ENCODE results near the gene MICALL2.

MICALL2 gene

DNA sequence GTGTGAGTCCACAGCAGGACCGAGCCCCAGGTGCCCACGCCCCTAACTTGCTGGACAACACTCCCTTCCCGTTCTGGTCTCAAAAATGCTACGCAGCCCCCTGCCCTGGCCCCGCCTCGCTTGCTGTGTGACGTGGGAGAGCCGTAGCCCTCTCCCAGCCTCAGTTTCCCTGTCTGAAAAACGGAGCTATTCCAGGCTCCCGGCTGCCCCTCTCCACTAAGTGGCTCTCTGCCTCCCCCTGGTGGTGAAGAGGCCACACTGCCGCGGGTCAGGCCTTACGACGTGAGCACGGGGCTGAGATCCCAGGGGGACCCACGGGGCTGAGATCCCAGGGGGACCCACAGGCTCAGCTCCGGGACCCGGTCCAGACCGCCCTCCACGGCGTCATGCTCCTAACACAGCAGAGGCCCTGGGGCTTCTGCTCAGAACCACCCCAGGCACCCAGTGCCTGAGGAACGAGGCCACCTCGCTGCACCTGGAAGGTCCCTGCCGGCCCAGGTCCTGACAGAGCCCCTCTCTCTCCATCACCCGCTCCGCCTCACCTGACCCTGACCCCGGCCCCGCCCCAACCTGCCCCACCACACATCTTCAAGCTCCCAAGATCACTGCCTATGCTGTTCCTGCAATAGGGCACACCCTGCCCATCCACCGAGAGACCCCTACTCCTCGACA, 26.7 kb downstream of the MICALL2 start:
- DNase-seq = peak; percentile 65 to 66

DNA sequence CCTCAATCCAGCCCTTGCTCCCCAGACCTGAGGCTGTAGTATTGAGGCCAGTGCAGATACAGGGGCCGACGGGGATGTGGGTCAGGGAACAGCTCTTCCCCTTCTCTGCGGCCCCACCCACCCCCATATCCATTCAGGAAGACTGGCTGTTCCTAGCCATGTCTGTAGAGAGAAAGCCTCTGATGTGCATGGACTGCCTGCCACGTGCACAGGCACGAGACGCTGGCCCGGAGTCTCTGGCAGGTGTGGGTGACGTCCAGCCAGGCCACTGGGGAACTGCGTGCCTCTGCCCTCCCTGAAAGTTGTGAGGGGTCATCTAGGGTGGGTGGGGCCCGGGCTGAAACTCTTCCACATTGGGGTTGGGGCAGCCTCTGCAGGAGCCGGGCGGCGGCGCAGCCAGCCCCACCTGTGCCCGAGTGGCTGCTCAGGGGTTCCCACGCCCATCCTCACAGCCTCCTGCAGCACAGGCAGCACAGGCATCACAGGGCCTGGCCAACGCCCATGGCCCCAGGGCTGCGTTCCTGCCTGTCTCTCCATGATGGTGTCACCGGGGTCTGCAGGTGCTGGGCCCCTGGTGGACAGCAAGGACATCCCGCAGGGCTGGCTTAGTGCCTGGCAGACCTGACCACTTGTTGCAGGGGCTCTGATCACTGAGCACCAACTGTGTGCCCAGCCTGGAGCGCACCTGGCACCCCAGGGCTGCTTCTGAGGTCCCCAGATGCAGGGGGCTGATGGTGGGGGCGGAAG, 27.5 kb downstream of the MICALL2 start:
- no peak for DNase-seq

DNA sequence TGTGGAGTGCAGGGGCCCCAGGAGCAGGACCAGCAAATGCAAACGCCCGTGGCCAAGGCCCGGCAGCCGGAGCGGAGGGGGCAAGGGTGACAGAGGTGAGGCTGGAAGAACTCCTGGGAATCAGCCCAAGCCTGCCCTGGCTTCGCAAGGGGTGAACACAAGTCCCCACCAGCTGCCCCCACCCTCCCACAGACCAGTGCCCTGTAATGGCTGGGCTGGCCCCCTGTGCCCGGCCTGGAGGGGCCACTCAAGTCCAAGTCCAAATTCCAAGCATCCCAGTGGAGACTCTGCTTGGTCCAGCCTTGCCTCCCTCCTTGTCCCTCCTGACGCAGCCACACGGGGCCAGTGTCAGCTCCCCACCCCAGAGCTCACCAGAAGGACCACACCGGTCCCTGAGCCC, 28.0 kb downstream of the MICALL2 start:
- DNase-seq = no peak

DNA sequence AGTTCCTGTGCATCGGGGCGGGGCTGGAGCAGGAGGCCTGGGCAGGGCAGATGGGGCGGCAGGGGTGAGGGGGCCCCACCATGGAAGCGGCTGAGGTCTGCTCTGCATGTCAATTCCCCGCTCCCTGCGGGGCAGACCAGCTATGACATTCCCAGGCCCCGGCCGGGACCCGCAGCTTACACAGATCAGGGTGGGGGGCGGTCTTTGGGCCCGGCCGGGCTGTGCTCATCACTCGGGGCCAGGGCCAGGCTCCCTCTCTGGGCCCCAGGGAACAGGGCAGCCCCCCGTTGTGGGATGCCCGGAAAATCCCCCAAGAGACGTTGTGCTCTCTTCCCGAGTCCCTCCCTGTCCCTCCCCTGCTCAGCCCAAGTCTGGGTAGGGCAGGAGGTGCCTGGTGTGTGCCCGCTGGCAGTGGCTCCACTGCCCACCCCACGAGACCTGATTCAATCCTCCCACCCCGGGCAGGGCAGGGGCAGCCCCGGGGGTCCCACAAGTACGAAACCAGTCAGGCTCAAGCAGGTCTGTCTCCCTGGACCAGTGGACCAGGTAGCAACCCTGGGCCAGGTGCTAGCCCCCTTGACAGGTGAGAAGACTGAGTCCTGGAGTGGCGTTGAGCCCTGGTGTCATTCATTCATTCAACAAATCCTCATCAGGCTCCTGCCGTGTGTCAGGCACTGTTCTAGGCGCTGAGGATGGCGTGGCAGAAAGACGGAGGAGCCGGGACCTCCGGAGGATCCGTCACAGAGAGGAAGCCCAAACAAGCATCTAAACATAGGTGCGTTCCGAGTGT, 29.0 kb downstream of the MICALL2 start:
- DNase-seq = no peak

DNA sequence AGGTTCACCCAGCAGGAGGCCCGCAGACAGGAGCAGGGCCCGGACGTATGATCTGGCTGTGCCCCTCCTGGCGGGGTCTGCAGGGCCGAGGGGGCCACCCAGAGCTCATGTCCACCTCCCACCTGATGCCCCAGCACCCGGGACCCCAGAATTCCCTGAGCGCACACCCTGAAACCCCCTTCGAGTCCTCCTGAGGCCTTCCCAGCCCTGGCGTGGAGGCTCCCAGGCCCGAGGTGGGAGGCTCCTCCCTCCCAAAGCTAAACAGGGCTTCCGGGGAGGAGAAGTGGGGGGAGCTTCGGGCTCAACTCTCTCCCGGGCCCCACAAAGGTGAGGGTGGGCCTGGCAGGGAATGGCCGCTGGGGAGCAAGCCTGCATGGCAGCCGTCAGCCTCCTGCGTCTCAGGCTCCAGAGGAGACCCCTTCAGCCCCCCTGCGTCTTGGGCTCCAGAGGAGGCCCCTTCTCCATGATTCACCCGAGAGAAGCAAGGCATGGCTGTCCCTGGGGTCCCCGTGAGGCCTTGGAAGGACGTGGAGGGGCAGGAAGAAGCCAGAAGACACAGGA, 30.2 kb downstream of the MICALL2 start:
- no peak for DNase-seq

DNA sequence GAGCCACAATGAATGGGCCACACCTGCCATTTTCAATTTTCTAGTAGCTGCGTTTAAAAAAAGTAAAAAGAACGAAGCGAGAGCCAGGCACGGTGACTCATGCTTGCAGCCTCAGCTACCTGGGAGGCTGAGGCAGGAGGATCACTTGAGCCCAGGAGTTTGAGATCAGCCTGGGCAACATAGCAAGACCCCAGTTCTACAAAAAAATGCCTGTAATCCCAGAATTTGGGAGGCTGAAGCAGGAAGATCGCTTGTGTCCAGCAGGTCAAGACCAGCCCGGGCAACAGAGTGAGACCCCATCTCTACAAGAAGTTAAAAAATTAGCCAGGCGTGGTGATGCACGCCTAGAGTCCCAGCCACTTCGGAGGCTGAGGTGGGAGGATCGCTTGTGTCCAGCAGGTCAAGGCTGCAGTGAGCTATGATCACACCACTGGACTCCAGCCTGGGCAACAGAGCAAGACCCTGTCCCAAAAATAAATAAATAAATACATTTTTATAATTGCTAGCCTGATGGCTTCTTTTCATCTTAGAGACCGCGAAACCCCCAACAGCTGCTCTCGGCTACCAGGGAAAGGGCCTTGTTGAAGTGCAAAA, 32.1 kb downstream of the MICALL2 start:
- no peak for DNase-seq

DNA sequence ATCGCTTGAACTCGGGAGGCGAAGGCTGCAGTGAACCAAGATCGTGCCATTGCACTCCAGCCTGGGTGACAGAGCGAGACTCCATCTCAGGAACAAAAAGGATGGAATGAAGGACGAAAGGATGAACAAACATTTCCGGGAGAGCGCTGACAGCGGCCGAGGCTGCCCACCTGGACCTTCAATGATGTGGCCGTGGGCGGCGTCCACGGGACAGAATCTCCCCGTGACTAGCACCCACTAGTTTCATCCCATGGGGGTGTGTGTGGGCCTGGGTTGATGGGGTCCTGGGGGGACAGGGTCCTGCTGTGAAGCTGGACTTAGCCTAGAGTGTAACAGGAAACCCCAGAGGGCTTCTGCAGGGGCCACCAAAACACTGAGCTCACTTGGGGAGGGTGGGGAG, 32.8 kb downstream of the MICALL2 start:
- DNase-seq = no peak

DNA sequence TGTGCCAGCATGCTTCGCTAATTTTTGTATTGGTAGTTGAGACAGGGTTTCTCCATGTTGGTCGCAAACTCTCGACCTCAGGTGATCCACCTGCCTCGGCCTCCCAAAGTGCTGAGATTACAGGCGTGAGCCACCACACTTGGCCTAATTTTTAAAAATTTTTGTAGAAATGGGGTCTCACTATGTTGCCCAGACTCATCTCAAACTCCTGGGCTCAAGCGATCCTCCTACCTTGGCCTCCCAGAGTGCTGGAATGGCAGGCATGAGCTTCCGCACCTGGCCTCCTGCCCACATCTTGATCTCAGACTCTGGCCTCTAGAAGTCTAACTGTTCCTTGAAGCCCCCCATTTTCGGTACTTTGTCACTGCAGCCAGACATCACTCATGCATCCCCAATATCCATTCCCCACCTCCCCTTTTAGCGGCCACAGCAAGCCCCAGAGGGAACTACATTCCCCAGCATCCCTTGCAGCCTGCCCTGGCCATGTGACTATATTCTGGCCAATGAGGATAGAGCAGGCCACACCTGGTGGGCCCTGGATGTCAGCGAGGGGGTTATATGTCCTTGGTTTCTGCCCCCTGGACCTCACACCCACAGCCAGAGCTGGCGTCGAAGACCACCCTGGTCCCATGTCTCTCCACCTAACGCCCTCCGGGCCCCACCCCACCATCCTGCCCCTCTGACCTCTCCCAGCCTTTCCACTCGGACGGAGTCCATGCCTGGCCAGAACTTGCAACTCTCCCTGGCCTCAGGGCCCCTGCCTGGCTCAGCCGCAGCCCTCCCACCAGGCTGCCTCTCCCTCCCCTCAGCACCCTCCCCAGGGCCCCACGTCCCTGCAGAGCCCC, 33.8 kb downstream of the MICALL2 start:
- no peak for DNase-seq

DNA sequence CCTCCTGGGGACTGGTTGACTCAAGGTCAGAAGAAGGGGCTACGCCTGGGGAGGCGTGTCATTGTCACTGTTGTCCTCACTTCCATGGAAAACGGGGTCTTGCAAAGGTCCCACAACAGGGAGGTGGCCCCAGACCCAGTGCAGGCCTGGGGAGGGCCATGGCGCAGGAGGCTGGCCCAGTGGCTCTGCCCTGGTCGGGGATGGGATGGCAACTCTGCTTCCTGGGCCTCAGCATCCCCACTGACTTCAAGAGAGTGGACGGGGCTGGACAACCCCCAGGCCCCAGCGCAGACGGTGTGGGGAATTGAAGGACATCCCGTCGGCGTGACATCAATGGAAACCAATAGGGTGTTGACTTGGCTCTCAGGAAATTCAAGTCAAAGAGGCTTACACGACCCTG, 35.2 kb downstream of the MICALL2 start:
- DNase-seq = no peak

DNA sequence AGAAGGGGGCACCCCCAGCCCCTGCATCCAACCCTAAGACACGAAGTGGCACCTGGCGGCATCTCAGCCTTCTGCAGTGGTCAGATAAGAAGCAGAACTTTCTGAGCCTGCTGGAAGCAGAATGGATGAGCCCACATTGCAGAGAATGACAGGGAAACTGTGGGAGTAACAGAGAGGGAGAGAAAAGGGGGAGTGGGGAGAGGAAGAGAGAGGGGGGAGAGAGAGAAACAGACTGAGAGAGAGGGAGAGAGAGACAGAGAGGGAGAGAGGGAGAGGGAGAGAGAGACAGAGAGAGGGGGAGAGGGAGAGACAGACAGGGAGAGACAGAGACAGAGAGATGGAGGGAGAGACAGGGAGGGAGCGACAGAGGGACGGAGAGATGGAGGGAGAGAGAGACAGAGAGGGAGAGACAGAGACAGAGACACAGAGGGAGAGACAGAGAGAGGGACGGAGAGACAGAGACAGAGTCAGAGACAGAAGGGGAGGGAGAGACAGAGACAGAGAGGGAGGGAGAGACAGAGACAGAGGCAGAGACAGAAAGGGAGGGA, 35.9 kb downstream of the MICALL2 start:
- no peak for DNase-seq

DNA sequence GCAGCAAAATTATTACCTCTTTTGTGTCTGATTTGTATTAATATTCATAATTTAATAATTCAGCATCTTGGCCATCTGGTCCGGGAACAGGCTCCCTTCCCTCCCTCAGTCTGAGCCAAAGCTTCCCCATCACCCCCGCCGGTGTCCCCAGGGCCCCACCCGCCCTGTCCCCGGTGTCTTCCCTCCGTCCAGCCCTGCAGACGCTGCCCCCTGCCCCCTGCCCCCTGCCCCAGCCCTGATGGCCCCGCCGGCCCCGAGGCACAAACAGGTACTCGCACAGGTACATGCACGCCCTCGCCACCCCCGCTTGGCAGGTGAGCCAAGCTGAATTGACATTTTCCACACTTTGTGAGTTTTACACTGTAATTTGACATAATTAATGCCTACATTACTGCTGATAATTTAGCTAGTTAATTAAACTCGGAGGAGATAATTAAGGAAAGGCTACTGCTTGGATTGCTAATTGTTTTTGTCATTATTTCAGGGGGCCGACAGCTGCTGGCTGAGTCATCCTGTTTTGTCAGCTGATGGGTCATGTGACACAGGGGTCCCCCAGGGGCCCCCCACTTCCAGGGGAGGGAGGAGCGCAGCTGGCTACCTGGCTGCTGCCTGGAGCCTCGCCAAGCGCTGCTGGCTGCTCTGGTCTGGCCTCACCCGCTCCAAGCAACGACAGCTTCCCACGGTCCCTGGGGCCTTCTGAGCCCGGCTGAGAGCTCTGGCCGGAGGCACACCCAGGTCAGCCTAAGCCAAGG, 36.6 kb downstream of the MICALL2 start:
- no peak for DNase-seq

DNA sequence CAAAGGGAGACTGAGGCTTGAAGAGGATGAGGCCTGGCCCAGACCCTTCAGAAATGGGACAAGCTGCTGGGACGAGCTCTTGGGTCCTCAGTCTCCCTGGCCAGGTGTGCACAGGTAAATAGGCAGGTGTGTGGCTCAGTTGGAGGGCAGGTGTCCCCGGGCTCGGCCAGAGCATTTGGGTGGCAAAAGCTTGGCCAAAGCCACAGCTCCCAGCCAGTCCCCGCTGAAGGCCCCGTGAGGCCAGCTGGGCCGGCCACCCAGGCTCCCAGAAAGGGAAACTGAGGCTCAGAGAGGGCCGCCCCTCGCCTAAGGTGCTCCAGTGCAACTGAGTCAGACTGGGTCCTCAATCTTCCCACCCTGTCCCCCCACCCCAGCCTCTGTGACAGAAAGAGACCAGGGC, 37.3 kb downstream of the MICALL2 start:
- no peak for DNase-seq

DNA sequence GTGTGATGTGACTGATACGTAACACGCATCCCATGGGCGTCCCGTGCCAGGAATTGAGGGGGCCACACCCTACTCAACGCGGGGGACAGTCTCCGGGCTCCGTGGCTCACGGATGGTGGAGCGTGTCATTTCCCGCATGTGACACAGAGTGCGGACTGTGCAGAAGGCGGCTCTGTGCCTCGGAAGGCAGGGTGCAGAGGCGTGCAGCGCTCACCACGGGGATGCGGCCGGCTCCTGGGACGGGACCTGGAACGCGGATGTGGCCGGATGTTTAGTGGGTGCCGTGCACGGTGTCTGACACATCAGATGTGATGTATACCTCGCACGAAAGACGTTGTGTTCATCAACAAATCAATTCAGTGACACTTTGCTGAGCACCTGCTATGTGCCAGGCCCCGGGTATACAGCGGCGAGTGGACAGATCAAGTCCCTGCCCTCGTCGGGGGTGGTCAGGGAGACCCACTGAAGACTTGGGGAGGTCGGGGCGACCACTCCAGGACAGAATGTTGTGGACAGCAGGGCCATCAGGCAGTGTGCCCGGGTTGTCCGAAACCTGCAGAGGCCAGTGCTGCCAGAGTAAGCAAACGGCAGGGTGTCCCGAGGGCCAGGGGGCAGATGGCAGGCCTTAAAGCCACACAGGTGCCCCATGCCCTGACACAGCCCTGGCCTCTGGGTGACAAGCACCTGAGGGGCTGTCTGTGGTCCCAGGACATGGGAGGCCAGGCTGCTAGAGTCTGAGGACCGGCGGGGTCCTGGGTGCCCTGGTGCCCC, 38.1 kb downstream of the MICALL2 start:
- no peak for DNase-seq

DNA sequence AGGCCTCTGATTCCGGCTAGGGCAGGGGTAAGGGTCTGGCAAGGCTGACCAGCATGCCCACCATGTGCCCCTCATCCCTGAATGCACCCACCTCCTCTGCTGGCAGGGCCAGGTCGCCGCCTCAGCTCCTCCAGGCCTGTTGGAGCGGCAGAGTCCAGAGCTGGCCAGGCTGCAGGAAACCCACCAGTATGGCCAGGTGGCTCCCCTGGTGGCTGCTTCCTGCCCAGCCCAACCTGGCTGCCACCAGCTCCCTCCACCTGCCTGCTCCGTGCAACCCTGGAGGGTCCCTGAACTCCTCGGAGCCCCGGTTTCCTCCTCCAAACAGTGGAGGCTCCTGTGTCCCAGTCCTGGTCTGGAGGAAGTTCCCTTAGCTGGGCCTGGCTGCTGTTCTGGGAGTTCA, 39.6 kb downstream of the MICALL2 start:
- no peak for DNase-seq

DNA sequence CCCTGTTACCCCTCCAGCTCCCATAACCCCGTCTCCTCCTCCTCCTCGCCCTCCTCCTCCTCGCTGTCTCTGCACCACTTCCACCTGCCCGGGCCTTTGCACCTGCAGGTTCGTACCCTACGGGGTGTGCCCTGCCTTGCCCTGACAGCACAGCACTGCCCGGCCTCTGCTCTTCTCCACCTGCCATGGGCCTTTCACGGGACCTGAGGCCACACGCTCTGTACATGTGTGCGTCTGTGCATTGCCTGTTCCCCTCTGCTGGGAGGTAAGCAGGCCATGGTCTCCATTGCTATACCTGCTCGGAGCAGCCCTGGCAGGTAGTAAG, 40.0 kb downstream of the MICALL2 start:
- DNase-seq = no peak

DNA sequence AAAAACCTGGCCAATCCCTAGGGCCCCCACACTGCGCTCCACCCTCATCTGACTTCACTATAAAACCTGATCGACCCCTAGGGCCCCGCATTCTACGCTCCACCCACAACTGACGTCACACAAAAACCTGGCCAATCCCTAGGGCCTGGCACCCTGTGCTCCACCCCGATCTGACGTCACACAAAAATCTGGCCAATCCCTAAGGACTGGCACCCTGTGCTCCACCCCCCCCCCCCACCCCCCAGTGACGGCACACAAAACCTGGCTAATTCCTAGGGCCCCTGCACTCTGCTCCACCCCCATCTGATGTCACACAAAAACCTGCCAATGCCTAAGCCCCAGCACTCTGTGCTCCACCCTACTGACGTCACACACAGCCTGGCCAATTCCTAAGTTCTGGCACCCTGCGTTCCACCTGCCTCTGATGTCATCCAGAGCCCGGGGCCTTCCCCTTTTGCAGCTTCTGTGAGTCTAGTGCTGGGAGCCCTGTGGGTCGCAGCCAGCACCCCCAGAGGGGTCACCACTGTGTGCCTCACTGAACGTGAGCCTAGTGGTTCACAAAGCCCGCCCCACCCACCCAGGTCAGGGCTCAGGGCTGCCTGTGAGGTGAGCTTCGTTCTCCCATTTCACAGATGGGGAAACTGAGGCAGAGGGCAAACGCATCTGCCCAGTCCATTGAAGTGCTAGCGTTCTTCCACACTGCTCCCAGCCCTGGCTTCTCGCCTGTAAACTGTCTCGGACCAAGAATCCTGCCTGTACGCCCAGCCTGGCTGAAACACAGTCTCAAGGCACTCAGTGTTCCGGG, 40.6 kb downstream of the MICALL2 start:
- DNase-seq = peak in 1 of 2 donors; percentile 51

DNA sequence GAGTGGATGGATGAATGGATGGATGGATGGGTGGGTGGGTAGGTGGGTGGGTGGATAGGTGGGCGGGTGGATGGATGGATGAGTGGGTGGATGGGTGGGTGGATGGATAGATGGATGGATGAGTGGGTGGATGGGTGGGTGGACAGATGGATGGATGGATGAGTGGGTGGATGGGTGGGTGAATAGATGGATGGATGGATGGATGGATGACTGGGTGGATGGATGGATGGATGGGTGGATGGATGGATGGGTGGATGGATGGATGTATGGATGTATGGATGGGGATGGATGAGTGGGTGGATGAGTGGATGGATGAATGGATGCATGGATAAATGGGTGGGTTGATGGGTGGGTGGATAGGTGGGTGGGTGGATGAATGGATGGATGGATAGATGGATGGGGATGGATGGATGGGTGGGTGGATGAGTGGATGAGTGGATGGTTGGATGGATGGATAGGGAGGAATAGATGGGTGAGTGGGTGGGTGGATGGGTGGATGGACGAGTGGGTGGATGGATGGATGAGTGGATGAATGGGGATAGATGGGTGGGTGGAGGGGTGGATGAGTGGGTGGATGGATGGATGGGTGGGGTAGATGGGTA, 43.8 kb downstream of the MICALL2 start:
- DNase-seq = no peak

DNA sequence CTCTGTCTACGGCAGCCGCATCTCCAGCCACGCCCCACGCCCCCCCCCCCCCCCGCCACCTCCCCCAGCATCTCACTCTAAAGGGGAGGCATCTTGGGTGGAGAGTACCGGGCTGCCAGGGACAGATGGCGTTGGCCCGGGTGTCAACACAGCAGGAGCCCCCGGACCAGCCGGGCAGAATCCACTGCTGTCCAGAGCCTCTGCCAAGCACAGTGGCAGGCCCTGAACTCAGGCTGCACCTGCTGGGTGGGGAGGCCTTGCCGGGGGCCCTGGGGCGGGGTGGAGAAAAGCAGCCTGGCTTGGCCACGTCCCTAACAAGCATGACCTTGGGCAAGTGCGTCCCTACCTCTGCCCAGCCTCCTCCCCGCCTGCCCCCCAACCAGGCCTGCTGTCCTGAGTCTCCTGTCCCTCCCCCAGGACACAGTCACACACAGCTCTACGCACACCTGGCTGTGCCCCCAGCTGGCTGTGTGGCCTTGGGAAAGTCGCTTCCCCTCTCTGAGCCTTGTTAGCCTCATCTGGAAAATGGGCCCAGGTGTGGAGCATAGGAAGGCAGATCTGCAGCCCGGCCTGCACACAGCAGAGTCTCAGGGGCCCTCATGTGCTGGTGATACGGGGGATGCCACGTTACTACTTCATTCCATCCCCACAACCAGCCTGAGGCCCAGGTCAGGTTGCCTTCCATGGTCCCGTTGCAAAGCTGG, 45.2 kb downstream of the MICALL2 start:
- no peak for DNase-seq
